ENCODE data around the gene MTAP.

The MTAP gene

DNA sequence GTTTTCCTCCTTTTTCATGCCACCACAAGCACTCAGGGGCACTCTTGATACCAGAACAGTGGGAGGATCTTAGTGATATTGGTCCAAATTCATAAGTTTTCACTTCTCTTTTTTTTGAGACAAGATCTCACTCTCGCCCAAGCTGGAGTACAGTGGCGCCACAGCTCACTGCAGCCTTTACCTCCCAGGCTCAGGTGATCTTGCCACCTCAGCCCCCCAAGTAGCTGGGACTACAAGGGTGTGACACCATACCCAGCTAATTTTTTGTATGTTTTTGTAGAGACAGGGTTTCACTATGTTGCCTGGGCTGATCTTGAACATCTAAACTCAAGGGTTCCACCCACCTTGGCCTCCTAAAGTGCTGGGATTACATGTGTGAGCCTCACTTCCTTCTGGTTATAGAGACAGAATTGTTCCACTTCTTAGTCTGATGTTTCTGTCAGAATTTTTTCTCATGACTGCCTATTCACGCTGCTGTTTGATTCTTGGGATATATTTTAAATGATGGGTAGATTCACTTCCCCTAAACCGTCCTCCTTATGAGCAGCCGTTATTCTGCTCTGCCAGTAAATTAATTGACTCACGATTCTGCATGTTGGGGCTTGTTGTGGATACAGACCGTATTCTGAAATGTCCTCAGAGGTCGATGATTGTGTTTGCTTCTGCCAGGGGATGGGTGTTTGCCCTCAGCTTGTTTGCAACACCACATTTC is 30.8 kb downstream of the MTAP start:
- TF ChIP-seq, protein P1, sequence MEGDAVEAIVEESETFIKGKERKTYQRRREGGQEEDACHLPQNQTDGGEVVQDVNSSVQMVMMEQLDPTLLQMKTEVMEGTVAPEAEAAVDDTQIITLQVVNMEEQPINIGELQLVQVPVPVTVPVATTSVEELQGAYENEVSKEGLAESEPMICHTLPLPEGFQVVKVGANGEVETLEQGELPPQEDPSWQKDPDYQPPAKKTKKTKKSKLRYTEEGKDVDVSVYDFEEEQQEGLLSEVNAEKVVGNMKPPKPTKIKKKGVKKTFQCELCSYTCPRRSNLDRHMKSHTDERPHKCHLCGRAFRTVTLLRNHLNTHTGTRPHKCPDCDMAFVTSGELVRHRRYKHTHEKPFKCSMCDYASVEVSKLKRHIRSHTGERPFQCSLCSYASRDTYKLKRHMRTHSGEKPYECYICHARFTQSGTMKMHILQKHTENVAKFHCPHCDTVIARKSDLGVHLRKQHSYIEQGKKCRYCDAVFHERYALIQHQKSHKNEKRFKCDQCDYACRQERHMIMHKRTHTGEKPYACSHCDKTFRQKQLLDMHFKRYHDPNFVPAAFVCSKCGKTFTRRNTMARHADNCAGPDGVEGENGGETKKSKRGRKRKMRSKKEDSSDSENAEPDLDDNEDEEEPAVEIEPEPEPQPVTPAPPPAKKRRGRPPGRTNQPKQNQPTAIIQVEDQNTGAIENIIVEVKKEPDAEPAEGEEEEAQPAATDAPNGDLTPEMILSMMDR (IDR thresholded peaks at IDR 0.05; ENCODE audit: extremely low read depth, insufficient read depth, missing control alignments) = no peak
- no peak for DNase-seq (ENCODE audit: low spot score)
- in situ Hi-C loops (cut with MboI; ENCODE audit: low pct_unique_long_range_greater_than_20kb, low sequenced_read_pairs, unreplicated experiment) = no loop called here

GRCh38 chr9:21835121-21835520 is 32.7 kb downstream of the MTAP start:
- in situ Hi-C loops (cut with MboI; ENCODE audit: low pct_unique_long_range_greater_than_20kb, low sequenced_read_pairs, unreplicated experiment) = no loop called here
- no peak for DNase-seq (ENCODE audit: low spot score)
- TF ChIP-seq, protein P1 (IDR thresholded peaks at IDR 0.05; ENCODE audit: extremely low read depth, insufficient read depth, missing control alignments) = no peak

GRCh38 chr9:21836437-21837161 is 34.2 kb downstream of the MTAP start:
- in situ Hi-C loops (cut with MboI; ENCODE audit: low pct_unique_long_range_greater_than_20kb, low sequenced_read_pairs, unreplicated experiment) = no loop called here
- TF ChIP-seq, protein P1 (IDR thresholded peaks at IDR 0.05; ENCODE audit: extremely low read depth, insufficient read depth, missing control alignments) = no peak
- DNase-seq (ENCODE audit: low spot score) = no peak

- DNase-seq (ENCODE audit: low spot score) = no peak
- in situ Hi-C loops (cut with MboI; ENCODE audit: low pct_unique_long_range_greater_than_20kb, low sequenced_read_pairs, unreplicated experiment) = no loop called here
- TF ChIP-seq, protein P1 (IDR thresholded peaks at IDR 0.05; ENCODE audit: extremely low read depth, insufficient read depth, missing control alignments) = no peak
These were observed 35.1 kb downstream of the MTAP start for GRCh38 chr9:21837501-21837900.

DNA sequence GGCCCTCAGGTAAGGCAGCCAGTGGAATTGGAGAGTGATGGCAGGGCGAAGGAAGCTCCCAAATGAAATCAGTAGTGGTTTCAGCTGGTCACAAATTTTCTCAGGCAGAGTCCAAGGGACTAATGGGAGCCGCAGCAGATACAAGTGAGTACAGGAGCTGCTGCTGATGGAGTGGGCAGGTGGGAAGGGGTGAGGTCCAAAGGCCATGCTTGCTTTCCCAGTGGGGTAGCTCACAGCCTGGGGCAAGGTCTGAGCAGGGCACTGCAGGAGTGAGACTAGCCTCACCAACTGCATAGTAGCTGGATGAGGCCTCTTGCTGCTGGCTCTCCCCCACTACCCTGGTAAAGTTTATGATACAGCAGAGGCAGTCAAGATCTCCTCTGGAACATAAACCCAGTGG is 38.2 kb downstream of the MTAP start:
- TF ChIP-seq, protein P1 (IDR thresholded peaks at IDR 0.05; ENCODE audit: extremely low read depth, insufficient read depth, missing control alignments) = no peak
- DNase-seq (ENCODE audit: low spot score) = no peak
- in situ Hi-C loops (cut with MboI; ENCODE audit: low pct_unique_long_range_greater_than_20kb, low sequenced_read_pairs, unreplicated experiment) = no loop called here

DNA sequence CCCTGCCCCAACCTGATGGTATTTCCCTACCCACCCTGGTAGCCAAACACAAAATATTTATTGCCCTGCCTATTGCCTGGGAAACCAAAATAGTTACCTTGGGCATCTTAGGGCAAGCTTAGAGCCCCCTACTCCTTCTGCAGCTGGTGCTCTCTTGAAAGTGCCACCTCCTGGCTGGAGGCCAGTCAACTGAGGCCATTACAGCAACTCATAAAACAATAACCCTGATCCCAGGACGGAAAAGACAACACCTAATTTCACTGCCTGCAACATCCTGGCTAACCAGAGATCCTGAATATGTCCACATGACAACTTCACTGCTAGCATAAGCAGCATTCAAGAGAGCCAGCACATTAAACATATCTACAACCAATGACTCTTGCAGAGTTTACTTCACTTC is 38.7 kb downstream of the MTAP start:
- in situ Hi-C loops (cut with MboI; ENCODE audit: low pct_unique_long_range_greater_than_20kb, low sequenced_read_pairs, unreplicated experiment) = no loop called here
- TF ChIP-seq, protein P1 (IDR thresholded peaks at IDR 0.05; ENCODE audit: extremely low read depth, insufficient read depth, missing control alignments) = no peak
- DNase-seq (ENCODE audit: low spot score) = no peak
